GM21360 (cell line): Measurements from ENCODE around the gene LUC7L3.

Experiments used
- ATAC-seq: cut with Tn5 transposase; IDR thresholded peaks from one replicate; pipeline ENCODE4 v1.9.1; 2021; ENCODE audit warnings: mild to moderate bottlenecking, moderate library complexity; ENCODE audit not compliant: unreplicated experiment

LUC7L3 gene

DNA sequence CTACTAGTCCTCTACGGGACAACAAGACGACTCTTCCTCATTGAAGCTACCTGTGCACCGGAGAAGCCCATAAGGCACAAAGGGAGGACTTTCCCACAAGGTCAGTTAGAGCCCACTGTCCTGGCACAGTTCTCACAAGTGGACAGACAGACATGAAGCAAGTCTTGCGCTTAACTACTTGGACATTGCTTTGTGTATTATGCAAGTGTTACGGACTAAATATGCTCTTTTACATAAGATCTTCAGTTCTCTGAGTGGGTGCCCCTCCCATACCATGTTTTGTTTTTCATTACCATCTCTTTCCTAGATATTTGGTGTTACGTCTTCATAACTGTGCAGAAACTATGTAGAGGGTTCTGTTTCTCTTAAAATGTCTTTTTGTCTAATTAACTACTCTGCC lies 29.8 kb downstream of the LUC7L3 start:
- ATAC-seq: no peak

DNA sequence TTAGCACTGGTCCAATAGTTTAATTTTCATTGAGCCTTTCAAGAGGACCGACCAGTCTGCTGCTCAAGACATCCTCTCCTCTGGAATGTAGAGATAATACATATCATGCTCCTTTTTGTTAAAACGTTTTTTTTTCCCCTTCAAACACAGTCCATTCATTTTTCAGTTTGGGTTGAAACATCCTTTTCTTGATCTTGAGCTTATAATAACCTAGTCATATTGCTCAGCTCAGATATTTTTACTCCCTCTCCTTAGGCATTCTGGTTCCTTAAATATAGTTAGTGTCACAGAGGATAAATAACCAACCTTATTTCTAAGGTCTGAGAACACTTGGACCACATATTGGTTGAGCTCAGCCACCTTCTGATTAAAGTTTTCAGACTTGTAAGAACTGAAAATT lies 35.1 kb downstream of the LUC7L3 start:
- no peak for ATAC-seq

DNA sequence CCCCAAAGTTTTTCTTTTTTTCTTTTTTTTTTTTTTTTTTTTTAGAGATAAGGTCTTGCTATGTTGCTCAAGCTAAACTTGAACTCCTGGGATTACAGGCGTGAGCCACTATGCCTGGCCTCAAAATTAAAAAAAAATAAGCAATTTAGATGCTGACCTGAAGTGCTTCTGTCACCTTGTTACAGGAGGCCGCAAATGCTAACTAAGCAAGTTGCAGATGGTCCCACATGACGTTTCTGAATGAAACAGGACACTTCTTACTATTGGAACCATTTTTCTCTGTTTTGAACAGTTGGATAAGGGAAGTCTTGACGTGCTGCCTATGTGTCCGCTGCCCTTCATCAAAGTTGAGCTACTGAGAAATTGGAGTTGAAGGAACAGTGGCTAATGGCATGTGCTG lies 39.1 kb downstream of the LUC7L3 start:
- no peak for ATAC-seq

GRCh38 chr17:50758989-50759544 lies 39.7 kb downstream of the LUC7L3 start:
- ATAC-seq: no peak

GRCh38 chr17:50762177-50762576 lies 42.8 kb downstream of the LUC7L3 start:
- ATAC-seq: no peak

- ATAC-seq: no peak
Observed at GRCh38 chr17:50763716-50764475, 44.5 kb downstream of the LUC7L3 start.

- ATAC-seq: no peak
Observed at GRCh38 chr17:50764734-50765149, 45.3 kb downstream of the LUC7L3 start.

DNA sequence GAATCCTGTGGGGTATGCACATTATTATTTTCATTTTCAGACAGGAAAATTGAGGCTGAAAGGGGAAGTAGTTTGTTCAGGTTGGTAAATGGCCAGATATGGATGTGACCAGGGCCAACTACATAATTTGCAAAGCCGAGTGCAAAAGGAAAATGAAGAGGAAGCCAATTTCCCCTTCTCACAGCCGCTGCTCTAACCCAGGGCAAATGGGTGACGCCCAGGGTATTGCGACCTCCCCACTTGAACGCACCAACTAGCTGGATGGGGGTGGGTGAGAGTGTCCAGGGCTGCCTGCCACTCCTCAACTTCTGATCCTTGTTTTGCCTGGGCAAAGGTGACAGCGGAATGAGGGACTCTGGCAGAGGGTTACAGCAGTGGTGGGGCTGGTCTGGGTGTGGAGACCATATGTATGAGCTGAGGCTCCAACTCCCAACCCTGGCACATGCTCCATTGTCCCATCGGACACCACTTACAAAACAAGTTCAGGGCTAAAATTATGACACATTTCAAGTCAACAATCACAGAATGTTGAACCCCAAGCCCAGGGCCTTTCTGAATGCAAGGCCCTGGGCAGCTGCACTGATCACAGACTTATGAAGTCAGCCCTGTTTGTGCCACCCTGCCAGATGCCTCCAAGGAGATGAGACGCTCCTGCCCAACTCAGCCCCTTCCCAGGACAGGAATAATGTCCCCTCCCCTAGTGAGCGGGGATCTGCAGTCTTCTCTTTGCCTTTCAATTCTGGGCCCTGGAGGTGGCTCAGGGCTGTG lies 46.2 kb downstream of the LUC7L3 start:
- no peak for ATAC-seq

DNA sequence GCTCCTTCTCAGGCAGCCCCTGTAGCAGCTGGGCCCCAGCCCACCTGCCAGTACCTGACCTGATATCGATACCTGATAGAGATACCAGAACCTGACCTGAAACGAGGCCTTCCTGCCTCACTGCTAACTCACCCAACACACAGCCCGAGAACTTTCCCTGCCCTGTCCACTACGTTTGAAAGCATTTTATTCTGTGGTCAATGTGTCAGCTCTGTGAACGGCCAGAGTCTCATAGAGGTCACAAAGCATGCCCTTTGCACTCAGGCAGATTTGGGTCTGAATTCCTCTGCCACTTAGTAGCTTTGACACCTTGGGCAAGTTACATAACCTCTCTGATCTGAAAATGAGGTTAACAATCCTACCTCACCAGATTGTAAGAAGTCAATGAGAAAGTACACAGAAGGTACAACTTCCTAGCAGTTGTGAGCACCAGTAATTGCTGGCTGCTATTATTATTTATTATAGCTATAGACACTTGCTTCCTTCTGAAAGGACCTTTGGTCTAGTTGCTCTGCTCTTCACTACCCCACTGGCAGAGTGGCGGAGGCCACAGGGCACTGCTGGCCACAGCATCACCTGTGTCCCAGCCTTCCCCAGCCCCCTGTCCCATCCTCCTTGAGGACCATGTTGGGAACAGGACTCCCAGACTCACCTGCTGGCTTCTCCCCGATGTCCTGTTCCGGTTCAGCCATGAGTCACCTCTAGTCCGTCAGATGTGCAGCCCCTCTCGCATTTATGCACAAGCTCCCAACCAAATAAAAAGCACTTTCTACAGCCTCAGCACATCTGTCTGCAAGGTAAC lies 47.0 kb downstream of the LUC7L3 start:
- ATAC-seq: no peak

GRCh38 chr17:50767030-50767429 lies 47.6 kb downstream of the LUC7L3 start:
- ATAC-seq: no peak

GRCh38 chr17:50767446-50767845 lies 48.0 kb downstream of the LUC7L3 start, which contains the start of gene ANKRD40CL:
Gene ANKRD40CL, minus strand, starts transcription at chr17:50767518. Its CDS starts 605 bp downstream, at chr17:50766913.
- no peak for ATAC-seq

- no peak for ATAC-seq
Observed at GRCh38 chr17:50768346-50768761, 49.0 kb downstream of the LUC7L3 start.

GRCh38 chr17:50769884-50770283 lies 50.5 kb downstream of the LUC7L3 start:
- no peak for ATAC-seq

GRCh38 chr17:50770346-50770745 lies 50.9 kb downstream of the LUC7L3 start:
- no peak for ATAC-seq

DNA sequence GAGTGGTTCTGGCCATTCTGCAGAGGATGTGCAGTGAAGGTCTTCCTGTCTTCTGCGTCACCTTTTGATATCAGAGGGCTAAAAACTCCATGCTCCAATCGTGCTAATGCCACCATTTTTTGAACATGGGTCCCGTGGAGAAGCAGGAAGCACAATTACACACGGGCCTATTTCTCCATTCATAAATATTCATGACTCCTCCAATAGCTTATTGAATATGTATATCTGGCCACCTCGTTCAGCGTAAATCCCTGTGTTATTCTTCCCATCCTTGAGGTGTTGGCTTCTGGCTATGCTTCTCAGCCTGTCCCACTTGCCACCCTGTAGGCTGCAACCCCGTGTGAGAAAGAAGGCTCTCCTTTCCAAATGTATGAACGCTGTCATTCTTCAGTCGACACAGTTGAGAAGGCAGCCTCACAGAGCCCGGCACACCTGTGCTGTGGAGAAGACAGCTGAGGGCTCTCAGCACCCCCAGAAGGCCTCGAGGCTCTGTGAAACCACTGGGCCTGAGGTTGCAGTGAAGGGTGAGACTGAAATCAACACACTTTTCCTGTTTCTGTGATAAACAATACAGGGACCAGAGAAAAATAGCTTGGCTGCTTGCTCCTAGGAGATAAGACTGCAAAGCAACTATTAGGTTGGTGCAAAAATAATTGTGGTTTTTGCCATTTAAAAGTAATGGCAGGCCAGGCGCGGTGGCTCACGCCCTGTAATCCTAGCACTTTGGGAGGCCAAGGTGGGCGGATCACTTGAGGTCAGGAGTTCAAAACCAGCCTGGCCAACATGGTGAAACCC lies 52.8 kb downstream of the LUC7L3 start:
- ATAC-seq: peak; percentile 95

GRCh38 chr17:50774225-50774803 lies 54.9 kb downstream of the LUC7L3 start:
- ATAC-seq: no peak

DNA sequence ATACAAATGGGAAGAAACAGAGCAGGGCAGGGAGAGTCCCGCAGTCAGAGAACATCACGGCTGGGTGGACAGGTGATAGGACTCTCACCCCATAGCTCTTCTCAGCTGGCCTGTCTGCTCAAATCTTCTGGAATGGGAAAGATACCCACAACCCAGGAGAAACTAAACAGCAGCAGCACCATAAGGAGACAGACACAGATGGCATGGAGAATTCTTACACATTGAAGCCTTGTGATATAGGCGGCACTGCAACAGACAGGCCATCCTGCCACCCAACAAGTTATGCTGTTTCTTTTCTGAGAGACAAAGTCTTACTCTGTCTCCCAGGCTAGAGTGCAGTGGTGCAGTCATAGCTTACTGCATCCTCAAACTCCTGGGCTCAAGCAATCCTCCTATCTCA lies 56.5 kb downstream of the LUC7L3 start:
- ATAC-seq: no peak

DNA sequence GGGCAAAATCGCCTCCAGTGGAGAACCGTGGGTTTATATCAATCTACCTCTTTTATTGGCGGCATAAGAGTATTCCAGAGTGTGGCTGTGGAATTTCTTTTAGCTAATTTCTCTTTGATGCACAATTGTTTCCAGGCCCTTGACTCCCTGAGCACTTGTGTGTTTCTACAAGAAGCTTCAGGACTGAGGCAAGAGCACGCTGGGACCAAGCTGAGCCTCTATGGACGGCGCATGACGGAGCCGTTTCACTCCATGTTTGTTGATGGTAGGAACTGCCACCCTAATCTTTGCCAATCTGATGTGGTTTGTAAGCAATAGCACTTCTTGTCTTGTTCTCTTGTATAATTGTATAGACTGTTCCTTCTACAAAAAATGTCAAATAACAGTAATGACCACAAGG lies 59.1 kb downstream of the LUC7L3 start:
- no peak for ATAC-seq

DNA sequence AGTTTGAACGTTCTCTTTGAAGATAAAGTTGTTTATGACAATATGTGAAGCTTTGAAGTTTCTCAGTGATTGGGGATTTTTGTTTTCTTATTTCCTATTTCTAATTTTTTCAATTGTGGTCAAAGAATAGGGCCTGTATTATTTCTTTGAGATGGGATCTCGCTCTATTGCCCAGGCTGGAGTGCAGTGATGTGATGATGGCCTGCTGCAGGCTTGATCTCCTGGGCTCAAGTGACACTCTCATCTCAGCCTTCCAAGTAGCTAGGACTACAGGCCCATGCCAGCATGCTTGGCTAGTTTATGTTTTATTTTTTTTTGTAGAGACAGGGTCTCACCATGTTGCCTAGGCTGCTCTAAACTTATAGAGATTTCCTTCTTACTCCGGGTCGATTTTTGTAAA lies 59.6 kb downstream of the LUC7L3 start:
- ATAC-seq: no peak
